Neural cell (in vitro differentiated cells): ENCODE measurements around the gene TBX5. TPM values are rescaled to one million over a fixed set of nuclear protein-coding genes. Genes with fewer than 3 reads are reported as not detected.

Experiments used
- H2AFZ ChIP-seq: fragments of 200-600, 300-800 bp; sonication (generic), shearing (Covaris generic); 2 replicates; pipeline ENCODE4 v1.6.0; 2014; ENCODE audit warnings: low read depth, mild to moderate bottlenecking, antibody characterized with exemption, low read length, moderate library complexity
- H3F3A ChIP-seq: fragments of 200-600 bp; shearing (Covaris generic); 2 replicates; pipeline ENCODE4 v1.6.1; 2016; ENCODE audit warnings: mild to moderate bottlenecking, moderate library complexity, mixed read lengths, antibody characterized with exemption, low read length; ENCODE audit not compliant: insufficient read depth, poor library complexity, severe bottlenecking
- H3K27ac ChIP-seq: fragments of 200-600, 300-800 bp; sonication (generic), shearing (Covaris generic); 2 replicates; pipeline ENCODE4 v1.5.1; 2014; ENCODE audit warnings: mild to moderate bottlenecking, low read length, moderate library complexity
- H3K27me3 ChIP-seq: fragments of 300-800, 200-600 bp; sonication (generic), shearing (Covaris generic); 2 replicates; pipeline ENCODE4 v1.6.0; 2014; ENCODE audit warnings: mild to moderate bottlenecking, low read depth, low read length, moderate library complexity; ENCODE audit not compliant: insufficient read depth
- H3K36me3 ChIP-seq: fragments of 300-800, 200-600 bp; sonication (generic), shearing (Covaris generic); 2 replicates; pipeline ENCODE4 v1.5.1; 2014; ENCODE audit warnings: mild to moderate bottlenecking, antibody characterized with exemption, low read length, moderate library complexity; ENCODE audit not compliant: insufficient read depth
- H3K4me2 ChIP-seq: fragments of 300-800, 200-600 bp; sonication (generic), shearing (Covaris generic); 2 replicates; pipeline ENCODE4 v1.6.0; 2014; ENCODE audit warnings: mild to moderate bottlenecking, low read length
- H3K4me3 ChIP-seq: fragments of 300-800, 200-600 bp; sonication (generic), shearing (Covaris generic); 2 replicates; pipeline ENCODE4 v1.5.1; 2014; ENCODE audit warnings: mild to moderate bottlenecking, low read length, moderate library complexity
- H3K79me2 ChIP-seq: fragments of 200-600 bp; shearing (Covaris generic); replicated peaks from 2 replicates; pipeline ENCODE4 v1.6.0; 2014; ENCODE audit warnings: mild to moderate bottlenecking, low read length, moderate library complexity; ENCODE audit not compliant: insufficient read depth
- H3K9ac ChIP-seq: fragments of 300-800, 200-600 bp; sonication (generic), shearing (Covaris generic); 2 replicates; pipeline ENCODE4 v1.6.1; 2016; ENCODE audit warnings: mild to moderate bottlenecking, low read length, mixed read lengths
- H3K9me2 ChIP-seq: fragments of 200-600 bp; shearing (Covaris generic); 2 replicates; pipeline ENCODE4 v1.6.1; 2016; ENCODE audit warnings: mild to moderate bottlenecking, low read length, mixed read lengths; ENCODE audit not compliant: insufficient read depth
- H3K9me3 ChIP-seq: fragments of 200-600, 300-800 bp; sonication (generic), shearing (Covaris generic); 2 replicates; pipeline ENCODE4 v1.6.1; 2016; ENCODE audit warnings: mild to moderate bottlenecking, mixed run types, low read length, moderate library complexity, mixed read lengths
- H4K20me1 ChIP-seq: fragments of 200-600 bp; shearing (Covaris generic); 2 replicates; pipeline ENCODE4 v1.6.1; 2016; ENCODE audit warnings: mild to moderate bottlenecking, mixed run types; ENCODE audit not compliant: insufficient read depth
- EP300 ChIP-seq: fragments of 450-650 bp; conservative IDR thresholded peaks from 2 replicates; pipeline ENCODE4 v1.6.1; 2014; ENCODE audit warnings: antibody characterized with exemption, mild to moderate bottlenecking, moderate library complexity; ENCODE audit not compliant: poor library complexity, severe bottlenecking
- EZH2 ChIP-seq: fragments of 200-600, 300-800 bp; shearing (Covaris generic), sonication (generic); IDR thresholded peaks from 2 replicates; pipeline ENCODE4 v1.6.1; 2014; ENCODE audit warnings: antibody characterized with exemption, low read length, borderline replicate concordance, mild to moderate bottlenecking; ENCODE audit not compliant: insufficient read depth, poor library complexity, severe bottlenecking
- POLR2AphosphoS5 ChIP-seq: IDR thresholded peaks from 2 replicates; pipeline ENCODE4 v1.6.1; 2012
- RAD21 ChIP-seq: fragments of 450-650 bp; conservative IDR thresholded peaks from 2 replicates; pipeline ENCODE4 v1.6.1; 2014; ENCODE audit warnings: antibody characterized with exemption, mild to moderate bottlenecking, moderate library complexity
- REST ChIP-seq: IDR thresholded peaks from 2 replicates; pipeline ENCODE4 v1.6.1; 2012; ENCODE audit warnings: borderline replicate concordance
- TAF1 ChIP-seq: IDR thresholded peaks from 2 replicates; pipeline ENCODE4 v1.6.1; 2012; ENCODE audit warnings: low read depth
- polyA minus RNA-seq: library from RNA; depleted of rRNA, polyadenylated mRNA; stranded (reverse); fragments of >200 nt; gene quantifications from 2 replicates; pipeline ENCODE4 v1.2.3, GENCODE V29; 2014
- polyA plus RNA-seq: library from polyadenylated mRNA; depleted of rRNA; stranded (reverse); fragments of >200 nt; gene quantifications from 2 replicates; pipeline ENCODE4 v1.2.3, GENCODE V29; 2014

The TBX5 gene
- polyA plus RNA-seq: not detected in 2 replicates
- not detected in 2 replicates for polyA minus RNA-seq

- Histone ChIP-seq H3K36me3 (no peaks in the 10 kb centered on the region), H3K79me2 (no peaks in the 10 kb centered on the region), H3K27me3 (peaks cover 100% of the 10 kb centered on the region), H3K9me2 (no peaks in the 10 kb centered on the region), H2AFZ (no peak within 1 kb of the TSS), H3K4me2 (no peak within 1 kb of the TSS), H4K20me1 (no peaks in the 10 kb centered on the region), H3K4me3 (peak within 1 kb of the TSS; percentile 50), H3K9ac (no peak within 1 kb of the TSS), H3K27ac (no peak within 1 kb of the TSS), H3F3A (no peaks in the 10 kb centered on the region), H3K9me3 (no peaks in the 10 kb centered on the region)
- TF ChIP-seq EZH2: peak; percentile 100
- TF ChIP-seq POLR2AphosphoS5: no peak
Measured at GRCh38 chr12:114405519-114406271, at the start of gene TBX5. TBX5 (minus strand) TSS chr12:114406144; CDS start chr12:114403898, 2,246 bp downstream.

- no peak overlapping the region for H3K9ac ChIP-seq
- no peak overlapping the region for H2AFZ ChIP-seq
- no peaks in the 10 kb centered on the region for H3K9me3 ChIP-seq
- no peaks in the 10 kb centered on the region for H3K9me2 ChIP-seq
- no peaks in the 10 kb centered on the region for H3F3A ChIP-seq
- no peaks in the 10 kb centered on the region for H3K79me2 ChIP-seq
- H3K27ac ChIP-seq: no peak overlapping the region
- no peak overlapping the region for H3K4me2 ChIP-seq
- no peaks in the 10 kb centered on the region for H3K36me3 ChIP-seq
- H3K27me3 ChIP-seq: peaks cover 83% of the 10 kb centered on the region
- H3K4me3 ChIP-seq: no peak overlapping the region
- no peak for TF ChIP-seq REST
- TF ChIP-seq RAD21: no peak
- no peak for TF ChIP-seq EZH2
- TF ChIP-seq EP300: no peak
- no peaks in the 10 kb centered on the region for H4K20me1 ChIP-seq
Measured at GRCh38 chr12:114451657-114452056, 45.7 kb upstream of the TBX5 start.

DNA sequence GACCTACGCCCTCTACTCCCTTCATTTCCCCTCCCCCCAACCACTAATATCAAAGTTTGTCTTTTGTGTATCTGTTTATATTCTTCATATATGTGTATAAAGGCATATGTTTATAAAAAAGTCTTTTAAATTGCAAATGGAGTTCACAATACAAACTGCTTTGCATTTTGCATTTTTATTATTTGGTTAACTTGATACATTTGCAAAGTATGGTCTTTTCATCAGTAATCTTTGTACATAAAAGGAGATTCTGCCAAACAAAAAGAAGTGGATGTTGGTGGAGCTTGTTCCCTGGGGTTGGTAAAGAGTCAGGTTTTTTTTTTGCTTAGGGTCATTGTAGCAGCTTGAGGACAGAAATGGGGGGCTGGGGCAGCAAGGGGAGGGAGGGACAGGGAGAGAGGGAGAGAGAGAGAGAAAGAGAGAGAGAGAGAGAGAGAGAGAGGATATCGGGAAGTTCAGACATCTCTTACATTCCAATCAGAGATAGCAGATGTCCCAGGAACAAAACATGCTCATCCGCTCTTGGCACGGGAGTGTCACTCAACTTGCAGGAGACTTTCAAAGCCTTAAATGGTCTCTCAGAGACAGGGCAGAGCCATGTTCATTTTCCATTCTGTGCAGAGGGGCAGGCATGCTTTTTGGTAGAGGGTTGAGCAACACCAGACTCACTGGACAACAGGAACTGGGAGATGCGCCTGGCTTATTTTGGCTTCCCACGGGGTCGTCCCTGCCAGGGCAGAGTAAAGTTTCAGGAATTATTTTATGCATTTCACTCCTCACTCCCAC is 44.8 kb upstream of the TBX5 start:
- H4K20me1 ChIP-seq: no peaks in the 10 kb centered on the region

More for the DNA sequence above, 44.8 kb upstream of the TBX5 start:
- H3K79me2 ChIP-seq: no peaks in the 10 kb centered on the region
- no peak overlapping the region for H3K4me3 ChIP-seq
- no peaks in the 10 kb centered on the region for H3K9me3 ChIP-seq
- H2AFZ ChIP-seq: no peak overlapping the region
- TF ChIP-seq RAD21: no peak
- no peak for TF ChIP-seq TAF1
- no peaks in the 10 kb centered on the region for H3K36me3 ChIP-seq
- no peaks in the 10 kb centered on the region for H3K9me2 ChIP-seq
- H3K9ac ChIP-seq: no peak overlapping the region
- no peak overlapping the region for H3K4me2 ChIP-seq
- H3K27ac ChIP-seq: no peak overlapping the region
- H3K27me3 ChIP-seq: peaks cover 87% of the 10 kb centered on the region
- no peaks in the 10 kb centered on the region for H3F3A ChIP-seq
